Heart right ventricle (tissue), 16 donors: ENCODE results near the gene TMEM240. TPM values are rescaled to one million over a fixed set of nuclear protein-coding genes. Genes with fewer than 3 reads are reported as not detected.

Source experiments
- ATAC-seq, 8 donors: fragments of 200-7000 bp; cut with Tn5 transposase; one replicate each; pipeline ENCODE4 v1.9.1; 2020; ENCODE audit warnings: mild to moderate bottlenecking in 8 of 8, moderate library complexity in 8 of 8, moderate number of reproducible peaks in 1 of 8
- DNase-seq, 2 donors: peaks; one replicate each; pipeline ENCODE4 v3.0.0-alpha.2; 2020
- H3K27ac ChIP-seq, 10 donors: fragments of 200-600 bp; sonication (generic) in 2 of 10; one replicate each; pipeline versions ENCODE4 v1.5.0 to v1.8.0; 2020 to 2022; ENCODE audit warnings: mild to moderate bottlenecking in 3 of 10
- H3K27me3 ChIP-seq, 7 donors: fragments of 200-600 bp; one replicate each; pipeline ENCODE4 v1.8.0; 2021 to 2022; ENCODE audit warnings: mild to moderate bottlenecking in 2 of 7
- H3K36me3 ChIP-seq, 9 donors: fragments of 200-600 bp; sonication (generic) in 1 of 9; one replicate each; pipeline versions ENCODE4 v1.5.0 to v1.8.0; 2020 to 2022; ENCODE audit warnings: mild to moderate bottlenecking in 2 of 9
- H3K4me1 ChIP-seq, 9 donors: fragments of 200-600 bp; sonication (generic) in 1 of 9; one replicate each; pipeline versions ENCODE4 v1.5.0 to v1.8.0; 2020 to 2022; ENCODE audit warnings: mild to moderate bottlenecking in 4 of 9
- H3K4me3 ChIP-seq, 10 donors: fragments of 200-600 bp; sonication (generic) in 2 of 10; one replicate each; pipeline versions ENCODE4 v1.5.0 to v1.8.0; 2020 to 2022; ENCODE audit warnings: mild to moderate bottlenecking in 7 of 10, moderate library complexity in 2 of 10
- H3K9me3 ChIP-seq, 11 donors: fragments of 200-600 bp in 10 of 11; sonication (generic) in 2 of 11; one replicate each; pipeline versions ENCODE4 v1.5.0 to v1.8.0; 2013 to 2022; ENCODE audit warnings: mild to moderate bottlenecking in 2 of 11, control low read depth in 1 of 11, moderate library complexity in 1 of 11
- WGBS, 2 donors: extraction: QIAGEN DNeasy Blood & Tissue Kit; methylation state at CpG; one replicate each; pipeline ENCODE4 v1.1.7; 2013; ENCODE audit warnings: inconsistent platforms in 1 of 2; 5-methylcytosine and 5-hydroxymethylcytosine counted together
- intact Hi-C, 10 donors: fragments of 100-400 bp; cut with DNase I; formaldehyde crosslinking; loops; one replicate each; pipeline versions ENCODE4 v1.11.1 to v1.14.2; 2022
- polyA plus RNA-seq, 2 donors: library from polyadenylated mRNA; stranded (reverse); fragments of 200-250 nt; gene quantifications; one replicate each; pipeline ENCODE4 v1.2.3, GENCODE V29; 2013
- total RNA-seq, 10 donors: library from RNA; stranded (reverse); fragmentation: NEBNext Ultra II Directional in 3 of 10; extraction: Animal tissue kit (Norgen Biotek cat#: 25700) in 3 of 10; gene quantifications; one replicate each; pipeline versions ENCODE4 v1.2.1 to v1.2.4, GENCODE V29; 2021 to 2023
- TF ChIP-seq, protein P1 (sequence below), 9 donors: fragments of 200-600 bp; sonication (generic) in 2 of 9; IDR thresholded peaks; one replicate each; pipeline versions ENCODE4 v1.5.0 to v1.8.0; 2021 to 2022; ENCODE audit warnings: antibody characterized with exemption in 9 of 9, mild to moderate bottlenecking in 5 of 9, moderate library complexity in 1 of 9
- donor health status: Arrhythmogenic right ventricular cardiomyopathy.
- donor health status: ischemic (EF 13 %, LVEDD 7.1; RV severe dilation, severe dysfunction).
- donor health status: healthy with polysubstance abuse.
- donor health status: DM: no; HTN: yes; CAD: no.
- donor health status: DM: no; HTN: no; CAD: no.
- donor health status: ischemic (EF 25% LVEDD 6.9; RV normal size, moderate dysfunction).
- donor health status: ischemic (EF 25% LVEDD 5.7; RV mildly dilated, moderate dysfunction).
- donor health status: healthy.
- donor health status: DM: yes; HTN: yes; CAD: no.
- donor health status: Ischemic cardiomyopathy.
- donor health status: ischemic (EF 35%, LVEDD 5.7; RV mildly dilated, moderate dysfunction).
- donor health status: nonischemic (EF 11% LVEDD 7.7; RV severe dilation, severe dysfunction).
- donor health status: DM: yes; HTN: yes; CAD: no.
- donor health status: PGD.
- donor health status: ischemic (EF 29% LVEDD 5.4; RV normal size, mild dysfunction).
- donor health status: nonischemic (EF 23%, LVEDD 6.1; RV moderate dilation, normal function).

The TMEM240 gene
- total and polyA plus RNA-seq, 12 donors = 3.2 to 12.1 (median 3.7) TPM

DNA sequence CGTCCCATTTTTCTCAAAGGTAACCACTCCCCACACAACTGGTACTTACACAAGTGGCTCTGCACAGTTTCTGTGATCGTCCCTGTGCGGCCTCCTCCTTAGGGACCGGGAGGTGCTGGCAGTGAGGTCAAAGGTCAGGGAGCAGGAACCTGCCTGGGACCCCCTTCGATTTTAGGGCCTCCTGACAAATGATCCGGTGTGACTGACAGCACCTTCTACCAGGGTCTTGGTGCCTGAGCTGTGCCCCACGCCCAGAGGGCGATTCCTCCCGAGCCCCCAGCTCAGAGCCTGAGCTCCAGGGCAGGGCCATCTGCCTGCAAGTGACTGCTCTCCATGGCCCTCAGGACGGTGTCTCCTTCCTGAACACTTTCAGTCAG, 11.8 kb upstream of the TMEM240 start:
- 87 to 89% methylated on average over 10 of the region's 10 CpGs for WGBS, 2 donors
- H3K4me1 ChIP-seq = peaks cover 0 to 31% (median 14%) of the 10 kb centered on the region in 9 donors
- intact Hi-C loops = no loop called here
- H3K27ac ChIP-seq = no peak overlapping the region
- no peak for DNase-seq
- TF ChIP-seq, protein P1, sequence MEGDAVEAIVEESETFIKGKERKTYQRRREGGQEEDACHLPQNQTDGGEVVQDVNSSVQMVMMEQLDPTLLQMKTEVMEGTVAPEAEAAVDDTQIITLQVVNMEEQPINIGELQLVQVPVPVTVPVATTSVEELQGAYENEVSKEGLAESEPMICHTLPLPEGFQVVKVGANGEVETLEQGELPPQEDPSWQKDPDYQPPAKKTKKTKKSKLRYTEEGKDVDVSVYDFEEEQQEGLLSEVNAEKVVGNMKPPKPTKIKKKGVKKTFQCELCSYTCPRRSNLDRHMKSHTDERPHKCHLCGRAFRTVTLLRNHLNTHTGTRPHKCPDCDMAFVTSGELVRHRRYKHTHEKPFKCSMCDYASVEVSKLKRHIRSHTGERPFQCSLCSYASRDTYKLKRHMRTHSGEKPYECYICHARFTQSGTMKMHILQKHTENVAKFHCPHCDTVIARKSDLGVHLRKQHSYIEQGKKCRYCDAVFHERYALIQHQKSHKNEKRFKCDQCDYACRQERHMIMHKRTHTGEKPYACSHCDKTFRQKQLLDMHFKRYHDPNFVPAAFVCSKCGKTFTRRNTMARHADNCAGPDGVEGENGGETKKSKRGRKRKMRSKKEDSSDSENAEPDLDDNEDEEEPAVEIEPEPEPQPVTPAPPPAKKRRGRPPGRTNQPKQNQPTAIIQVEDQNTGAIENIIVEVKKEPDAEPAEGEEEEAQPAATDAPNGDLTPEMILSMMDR (IDR thresholded peaks at IDR 0.05) = no peak
- no peaks in the 10 kb centered on the region for H3K9me3 ChIP-seq
- peaks cover 0 to 21% (median 0%) of the 10 kb centered on the region in 9 donors for H3K36me3 ChIP-seq
- no peak overlapping the region for H3K4me3 ChIP-seq
- ATAC-seq = no peak
- H3K27me3 ChIP-seq = no peaks in the 10 kb centered on the region

DNA sequence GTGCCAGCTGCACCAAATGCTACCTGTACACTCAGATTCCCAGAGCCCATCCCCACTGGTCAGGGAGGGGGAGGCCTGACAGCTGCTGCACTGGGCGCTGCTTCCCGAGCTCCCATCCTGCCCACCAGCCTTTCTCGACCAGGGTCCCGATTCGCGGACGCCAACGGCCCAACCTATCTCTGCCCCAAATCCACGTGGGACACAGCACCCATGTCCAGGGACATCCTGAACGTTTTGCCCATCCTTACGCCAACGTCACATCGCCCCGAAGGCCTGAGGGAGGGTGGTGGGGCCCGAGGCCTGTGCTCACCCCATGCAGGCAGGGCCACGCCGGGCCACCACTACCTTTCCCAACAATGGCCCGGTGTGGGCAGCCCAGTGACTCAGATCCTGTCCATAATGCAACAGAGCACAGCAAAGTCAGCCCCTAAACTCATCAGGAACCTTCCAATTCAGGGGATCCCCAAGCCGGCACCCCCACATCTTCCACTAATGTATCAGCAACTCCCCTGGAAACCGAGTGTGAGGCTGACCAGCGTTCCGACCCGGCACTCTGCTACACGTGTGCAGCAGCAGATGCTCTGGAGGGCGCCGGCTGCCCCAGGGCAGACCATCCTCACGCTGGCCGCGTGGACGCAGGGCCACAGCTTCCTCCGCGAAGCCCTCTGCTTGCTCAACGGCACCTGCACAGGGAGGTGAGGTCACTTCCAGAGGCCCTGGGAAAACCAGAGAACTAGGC, 11.3 kb upstream of the TMEM240 start:
- Histone ChIP-seq H3K9me3 (no peaks in the 10 kb centered on the region), H3K4me3 (no peak overlapping the region), H3K27me3 (no peaks in the 10 kb centered on the region), H3K4me1 (peaks cover 0 to 31% (median 14%) of the 10 kb centered on the region in 9 donors), H3K27ac (peak overlapping the region in 2 of 10 donors; percentile 22 to 46), H3K36me3 (peaks cover 0 to 22% (median 0%) of the 10 kb centered on the region in 9 donors)
- WGBS, 2 donors = 90 to 91% methylated on average over 33 of the region's 33 CpGs
- intact Hi-C loops = no loop called here
- ATAC-seq (no peak), DNase-seq (no peak)
- TF ChIP-seq, protein P1 (IDR thresholded peaks at IDR 0.05) = no peak

DNA sequence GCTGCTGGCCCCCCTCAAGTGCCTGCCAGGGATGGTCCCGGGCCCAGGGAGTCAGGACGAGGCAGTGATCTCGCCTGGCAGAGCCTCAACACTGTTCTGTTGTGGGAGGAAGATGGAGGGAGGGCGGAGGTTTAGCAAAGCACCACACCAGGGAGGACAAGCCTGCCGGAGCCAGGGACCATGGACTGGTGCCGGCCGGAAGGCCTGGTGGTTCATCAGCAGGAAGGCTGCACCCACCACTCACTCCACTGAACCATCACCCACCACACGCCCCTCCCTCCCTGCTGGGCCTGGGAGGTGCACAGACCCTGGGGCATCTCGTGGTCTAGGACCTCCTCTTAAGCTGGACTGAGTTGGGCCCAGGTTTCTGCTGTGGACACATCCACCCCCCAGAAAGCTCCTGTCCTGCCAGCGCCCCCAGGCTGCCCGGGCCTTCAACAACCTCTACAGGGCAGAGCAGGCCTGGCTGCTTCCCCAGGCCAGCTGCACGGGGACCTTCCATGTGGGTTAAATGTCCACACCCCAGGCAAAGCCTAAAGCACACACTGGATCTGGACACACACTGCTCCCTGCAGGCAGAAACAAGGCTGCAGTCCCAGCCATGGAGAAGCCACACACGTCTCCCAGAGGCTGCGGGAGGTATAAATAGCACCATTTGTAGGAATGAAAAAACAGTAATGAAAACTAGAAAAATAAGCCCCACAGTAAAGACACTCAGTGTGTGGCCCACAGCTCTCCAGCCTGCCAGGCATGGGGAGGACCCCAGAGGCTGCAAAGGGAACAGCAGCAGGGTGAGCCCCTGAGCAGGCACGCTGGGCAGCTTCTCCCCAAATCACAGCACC, 10.4 kb upstream of the TMEM240 start:
- DNase-seq = no peak
- WGBS, 2 donors = 60 to 65% methylated on average over 15 of the region's 15 CpGs
- H3K9me3 ChIP-seq = no peaks in the 10 kb centered on the region
- TF ChIP-seq, protein P1 (IDR thresholded peaks at IDR 0.05) = peak in 7 of 9 donors; percentile 33 to 58 (median 46)
- peak overlapping the region in 4 of 10 donors; percentile 29 to 65 (median 46) for H3K27ac ChIP-seq
- H3K36me3 ChIP-seq = peaks cover 0 to 29% (median 0%) of the 10 kb centered on the region in 9 donors
- ATAC-seq = peak; percentile 14 to 62 (median 45)
- intact Hi-C loops = no loop called here
- no peak overlapping the region for H3K4me3 ChIP-seq
- H3K4me1 ChIP-seq = peaks cover 0 to 31% (median 14%) of the 10 kb centered on the region in 9 donors
- H3K27me3 ChIP-seq = no peaks in the 10 kb centered on the region

DNA sequence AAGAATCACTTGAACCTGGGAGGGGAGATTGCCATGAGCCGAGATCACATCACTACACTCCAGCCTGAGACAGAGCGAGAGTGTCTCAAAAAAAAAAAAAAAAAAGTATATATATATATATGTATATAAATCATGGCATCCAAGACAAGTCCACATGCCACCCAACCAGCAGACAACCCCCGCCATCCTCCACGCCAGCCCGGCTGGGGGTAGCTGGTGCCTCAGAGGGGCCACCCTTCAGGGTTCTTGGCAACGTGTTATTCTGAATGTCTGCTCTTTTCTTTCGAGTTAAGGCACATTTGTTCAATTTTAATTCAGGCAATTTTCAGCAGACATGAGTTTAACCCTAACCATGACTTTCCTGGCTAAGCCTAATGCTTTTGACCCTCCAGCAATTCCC, 9.7 kb upstream of the TMEM240 start:
- WGBS, 2 donors = 83 to 85% methylated on average over 7 of the region's 7 CpGs
- TF ChIP-seq, protein P1 (IDR thresholded peaks at IDR 0.05) = no peak
- no peak for DNase-seq
- H3K27ac ChIP-seq = peak overlapping the region in 4 of 10 donors; percentile 29 to 65 (median 46)
- no peaks in the 10 kb centered on the region for H3K9me3 ChIP-seq
- intact Hi-C loops = no loop called here
- ATAC-seq = no peak
- peaks cover 0 to 27% (median 14%) of the 10 kb centered on the region in 9 donors for H3K4me1 ChIP-seq
- peaks cover 0 to 25% (median 0%) of the 10 kb centered on the region in 9 donors for H3K36me3 ChIP-seq
- no peak overlapping the region for H3K4me3 ChIP-seq
- H3K27me3 ChIP-seq = no peaks in the 10 kb centered on the region
